Loucy (cell line): Measurements from ENCODE around the gene GP5.

Source experiments
- CTCF ChIP-seq: fragments of 200-600 bp; sonication (generic); conservative IDR thresholded peaks from 2 replicates; pipeline ENCODE4 v1.5.1; 2014; ENCODE audit warnings: mild to moderate bottlenecking, antibody characterized with exemption, low read length
- EZH2phosphoT487 ChIP-seq: fragments of 200-600 bp; IDR thresholded peaks from 2 replicates; pipeline ENCODE4 v1.6.1; 2018; ENCODE audit warnings: antibody characterized with exemption, mild to moderate bottlenecking, moderate library complexity, borderline replicate concordance

DNA sequence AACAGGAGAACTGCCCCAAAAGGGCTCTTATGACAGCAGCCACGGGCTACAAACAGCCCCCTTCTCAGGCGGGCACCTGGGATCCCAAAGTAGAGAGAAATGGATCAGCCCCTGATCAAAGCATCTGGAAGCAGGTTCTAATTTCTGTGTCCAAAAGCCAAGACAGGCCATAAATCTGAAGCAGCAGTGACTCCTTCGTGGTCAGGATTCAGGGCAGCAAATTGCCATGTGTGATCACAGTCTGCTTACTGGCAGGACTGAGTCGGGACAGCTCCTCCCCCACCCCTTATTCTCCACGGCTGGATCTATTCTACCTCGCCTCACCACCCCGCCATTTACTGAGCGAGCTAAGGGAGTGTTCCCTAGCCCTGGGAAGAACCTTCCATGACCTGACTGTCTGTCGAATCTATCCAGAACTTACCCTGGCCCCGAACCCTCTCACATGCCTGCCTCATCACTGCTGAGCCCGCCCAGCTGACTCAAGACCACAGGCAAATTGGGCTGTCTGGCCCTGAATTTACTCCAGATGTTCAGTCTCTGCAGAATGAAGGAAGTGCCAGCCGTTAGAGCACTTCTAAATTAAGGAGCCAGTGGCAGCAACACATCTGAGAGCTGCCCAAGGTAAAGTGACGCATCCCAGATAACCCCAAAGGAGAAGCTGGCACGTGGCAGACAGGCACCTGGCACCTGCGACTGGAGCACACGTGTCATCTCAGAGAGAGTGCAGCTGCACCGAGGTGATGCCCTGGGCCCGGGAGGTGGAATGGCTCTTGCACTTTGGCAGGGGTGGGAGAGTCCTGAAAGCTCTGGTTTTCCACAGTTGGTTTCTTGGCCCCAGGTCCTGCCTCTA is 30.8 kb downstream of the GP5 start:
- TF ChIP-seq CTCF: no peak
- no peak for TF ChIP-seq EZH2phosphoT487
